ENCODE results near the gene TNFRSF8. TPM values are rescaled to one million over a fixed set of nuclear protein-coding genes. Genes with fewer than 3 reads are reported as not detected.

Gene TNFRSF8
- total RNA-seq, 4 donors from 2014 or later = 1.1 to 2.6 (median 1.4) TPM

- Histone ChIP-seq H3K4me1 (no peaks in the 10 kb centered on the region), H3K27me3 (no peaks in the 10 kb centered on the region), H3K4me3 (no peak overlapping the region), H3K9me3 (no peaks in the 10 kb centered on the region), H3K27ac (no peak overlapping the region), H3K36me3 (no peaks in the 10 kb centered on the region)
- DNase-seq (no peak), ATAC-seq (no peak)
- in situ Hi-C loops (cut with MboI; ENCODE audit: low sequenced_read_pairs in 4 of 4) = no loop called here
- intact Hi-C loops (cut with DNase I; ENCODE audit: low total_unique reads) = no loop called here
- TF ChIP-seq POLR2A (IDR thresholded peaks at IDR 0.05) (no peak), CTCF (IDR thresholded peaks at IDR 0.05 in 4 of 5, conservative IDR thresholded peaks at IDR 0.05 in 1 of 5) (no peak)
Observed at GRCh38 chr1:12095452-12096263, 32.6 kb downstream of the TNFRSF8 start.

GRCh38 chr1:12096615-12097014 is 33.5 kb downstream of the TNFRSF8 start:
- ATAC-seq (no peak), DNase-seq (no peak)
- Histone ChIP-seq H3K27me3 (no peaks in the 10 kb centered on the region), H3K27ac (no peak overlapping the region), H3K4me1 (no peaks in the 10 kb centered on the region), H3K4me3 (no peak overlapping the region), H3K36me3 (no peaks in the 10 kb centered on the region), H3K9me3 (no peaks in the 10 kb centered on the region)
- TF ChIP-seq POLR2A (IDR thresholded peaks at IDR 0.05) (no peak), CTCF (IDR thresholded peaks at IDR 0.05 in 4 of 5, conservative IDR thresholded peaks at IDR 0.05 in 1 of 5) (no peak)
- in situ Hi-C loops (cut with MboI; ENCODE audit: low sequenced_read_pairs in 4 of 4) = no loop called here
- intact Hi-C loops (cut with DNase I; ENCODE audit: low total_unique reads) = no loop called here

DNA sequence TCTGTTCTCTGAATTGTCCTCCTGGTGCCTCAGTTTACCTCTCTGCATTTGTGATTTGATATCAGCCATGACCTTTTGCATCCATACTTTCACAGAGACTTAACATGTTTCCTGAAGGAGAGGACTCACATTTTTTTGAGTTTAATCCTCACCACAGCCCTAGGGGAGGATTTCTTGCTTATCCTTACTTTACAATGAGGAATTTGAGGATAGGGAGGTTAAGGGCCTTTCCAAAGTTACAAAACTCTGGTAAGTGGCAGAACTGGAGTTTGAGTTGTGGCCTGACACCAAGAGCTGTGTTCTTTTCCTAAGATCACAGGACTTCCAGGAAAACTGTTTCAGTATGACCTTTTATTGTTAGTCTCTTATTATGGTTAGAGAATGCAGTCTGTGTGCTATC is 34.2 kb downstream of the TNFRSF8 start:
- no peak for DNase-seq
- Histone ChIP-seq H3K9me3 (no peaks in the 10 kb centered on the region), H3K4me3 (no peak overlapping the region), H3K4me1 (no peaks in the 10 kb centered on the region), H3K36me3 (no peaks in the 10 kb centered on the region), H3K27ac (no peak overlapping the region), H3K27me3 (no peaks in the 10 kb centered on the region)
- TF ChIP-seq POLR2A (IDR thresholded peaks at IDR 0.05) = no peak
- TF ChIP-seq CTCF (IDR thresholded peaks at IDR 0.05 in 4 of 5, conservative IDR thresholded peaks at IDR 0.05 in 1 of 5) = no peak
- no peak for ATAC-seq
- in situ Hi-C loops (cut with MboI; ENCODE audit: low sequenced_read_pairs in 4 of 4) = no loop called here
- intact Hi-C loops (cut with DNase I; ENCODE audit: low total_unique reads) = no loop called here

GRCh38 chr1:12098786-12099185 is 35.7 kb downstream of the TNFRSF8 start:
- intact Hi-C loops (cut with DNase I; ENCODE audit: low total_unique reads) = no loop called here
- Histone ChIP-seq H3K36me3 (no peaks in the 10 kb centered on the region), H3K27ac (no peak overlapping the region), H3K4me3 (no peak overlapping the region), H3K4me1 (no peaks in the 10 kb centered on the region), H3K9me3 (no peaks in the 10 kb centered on the region), H3K27me3 (no peaks in the 10 kb centered on the region)
- TF ChIP-seq CTCF (IDR thresholded peaks at IDR 0.05 in 4 of 5, conservative IDR thresholded peaks at IDR 0.05 in 1 of 5) (no peak), POLR2A (IDR thresholded peaks at IDR 0.05) (no peak)
- DNase-seq (no peak), ATAC-seq (no peak)
- in situ Hi-C loops (cut with MboI; ENCODE audit: low sequenced_read_pairs in 4 of 4) = no loop called here
